NCI-H82 treated with DMSO at 0.1 percent for 48 hours (cell line): ENCODE data around the gene CEMP1.
"Not testable (repeated sequence)": the region's sequence is repeated elsewhere in the genome, so short reads cannot be mapped to it uniquely, and the experiment has no call there.

ENCODE experiments used
- DNase-seq: peaks from one replicate; lab custom pipeline; 2025; ENCODE audit not compliant: unreplicated experiment; lab: John Stamatoyannopoulos, UW

The CEMP1 gene

DNA sequence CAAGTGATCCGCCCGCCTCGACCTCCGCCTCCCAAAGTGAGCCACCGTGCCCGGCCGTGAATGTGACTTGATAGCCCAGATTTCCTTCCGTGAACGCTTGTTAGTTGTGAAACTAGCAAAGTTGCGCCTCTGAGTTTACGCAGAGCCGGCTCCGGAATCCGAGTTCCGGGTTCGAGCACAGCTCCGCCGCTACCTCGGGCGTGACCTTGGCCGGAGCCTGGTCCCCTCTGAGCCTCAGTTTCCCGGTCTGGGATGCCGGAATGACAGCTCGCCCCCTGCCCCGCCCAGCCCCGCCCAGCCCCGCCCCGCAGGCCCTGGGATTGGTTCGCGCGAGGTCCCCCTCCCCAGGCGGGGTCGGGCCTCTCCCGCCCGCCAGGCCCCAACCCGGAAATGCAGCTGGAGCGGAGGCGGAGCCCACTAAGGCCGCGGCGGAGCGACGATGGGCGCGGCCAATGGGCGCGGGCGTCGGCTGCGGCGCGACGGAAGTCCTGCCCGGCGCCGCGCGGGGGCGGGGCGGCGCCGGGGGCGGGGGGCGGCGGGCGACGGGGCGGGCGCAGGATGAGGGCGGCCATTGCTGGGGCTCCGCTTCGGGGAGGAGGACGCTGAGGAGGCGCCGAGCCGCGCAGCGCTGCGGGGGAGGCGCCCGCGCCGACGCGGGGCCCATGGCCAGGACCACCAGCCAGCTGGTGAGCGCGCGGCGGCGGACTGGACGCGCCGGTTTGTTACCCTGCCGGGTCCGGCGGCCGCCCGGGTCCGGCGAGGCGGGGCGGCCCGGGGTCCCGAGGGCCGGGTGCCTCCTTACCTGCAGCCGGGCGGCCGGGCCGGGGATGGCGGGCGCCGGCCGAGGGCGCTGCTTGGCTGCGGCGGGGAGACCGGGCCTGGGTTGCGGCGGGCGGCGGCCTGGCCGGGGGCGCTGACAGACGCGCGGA, 6.5 kb upstream of the CEMP1 start, which contains the start of gene PDPK1:
Gene PDPK1, plus strand, starts transcription at position 571 of the 929 bp plus-strand sequence. Its CDS starts 92 bp downstream, at position 663.
- peak; percentile 70 for DNase-seq

DNA sequence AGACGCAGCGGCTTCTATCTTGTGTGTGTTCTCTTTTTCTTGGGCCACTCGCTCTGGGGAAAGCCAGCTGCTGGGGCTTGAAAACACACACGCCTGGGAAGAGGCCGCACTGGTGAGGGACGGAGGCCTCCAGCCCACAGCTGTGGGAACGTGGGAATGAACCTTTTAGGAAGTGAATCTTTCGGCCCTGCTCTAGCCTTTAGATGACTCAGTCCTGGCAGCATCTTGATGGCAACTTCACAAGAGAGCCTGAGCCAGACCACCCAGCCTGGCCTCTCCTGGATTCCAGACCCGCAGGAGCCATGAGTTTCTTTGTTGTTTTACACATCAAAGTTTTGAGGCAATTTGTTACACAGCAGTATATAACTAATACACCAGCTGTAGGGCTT, 4.4 kb upstream of the CEMP1 start:
- DNase-seq = no peak

GRCh38 chr16:2534335-2534734, 3.1 kb upstream of the CEMP1 start:
- not testable (repeated sequence) for DNase-seq

DNA sequence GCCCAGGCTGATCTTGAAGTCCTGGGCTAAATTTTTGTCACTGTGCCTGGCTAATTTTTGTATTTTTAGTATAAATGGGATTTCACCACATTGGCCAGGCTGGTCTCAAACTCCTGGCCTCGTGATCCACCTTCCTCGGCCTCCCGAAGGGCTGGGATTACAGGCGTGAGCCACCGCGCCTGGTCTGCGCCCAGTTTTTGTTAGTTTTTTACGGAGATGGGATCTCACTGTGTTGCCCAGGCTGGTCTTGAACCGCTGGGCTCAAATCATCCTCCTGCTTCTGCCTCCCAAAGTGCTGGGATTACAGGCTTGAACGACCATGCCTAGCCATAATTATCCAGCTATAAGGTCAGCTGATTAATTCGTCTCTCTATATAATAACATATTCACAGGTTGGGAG, 2.7 kb upstream of the CEMP1 start:
- no peak for DNase-seq

DNA sequence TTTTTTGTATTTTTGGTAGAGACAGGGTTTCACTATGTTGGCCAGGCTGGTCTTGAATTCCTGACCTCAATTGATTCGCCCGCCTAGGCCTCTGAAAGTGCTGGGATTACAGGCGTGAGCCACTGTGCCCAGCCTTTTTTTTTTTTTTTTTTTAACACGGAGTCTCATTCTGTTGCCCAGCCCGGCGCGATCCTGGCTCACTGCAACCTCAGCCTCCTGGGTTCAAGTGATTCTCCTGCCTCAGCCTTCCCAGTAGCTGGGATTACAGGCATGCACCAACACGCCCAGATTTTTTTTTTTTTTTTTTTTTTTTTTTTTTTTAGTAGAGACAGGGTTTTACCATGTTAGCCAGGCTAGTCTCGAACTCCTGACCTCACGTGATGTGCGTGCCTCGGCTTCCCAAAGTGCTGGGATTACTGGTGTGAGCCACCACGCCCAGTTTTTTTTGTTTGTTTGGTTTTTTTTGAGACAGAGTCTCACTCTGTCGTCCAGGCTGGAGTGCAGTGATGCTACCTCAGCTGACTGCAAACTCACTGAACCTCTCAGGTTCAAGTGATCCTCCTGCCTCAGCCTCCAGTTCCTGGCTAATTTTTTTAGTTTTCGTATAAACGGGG, 2.0 kb upstream of the CEMP1 start:
- not testable (repeated sequence) for DNase-seq

- no peak for DNase-seq
Measured at GRCh38 chr16:2532494-2533141, 1.4 kb upstream of the CEMP1 start.

- peak; percentile 83 for DNase-seq
Measured at GRCh38 chr16:2531696-2532493, 687 bp upstream of the CEMP1 start.

GRCh38 chr16:2530629-2531318, 434 bp downstream of the CEMP1 start:
- DNase-seq = no peak

GRCh38 chr16:2529961-2530628, 1.1 kb downstream of the CEMP1 start:
- DNase-seq = no peak

- DNase-seq = no peak
Measured at GRCh38 chr16:2529061-2529931, 1.9 kb downstream of the CEMP1 start.

GRCh38 chr16:2528161-2529060, 2.8 kb downstream of the CEMP1 start:
- no peak for DNase-seq

DNA sequence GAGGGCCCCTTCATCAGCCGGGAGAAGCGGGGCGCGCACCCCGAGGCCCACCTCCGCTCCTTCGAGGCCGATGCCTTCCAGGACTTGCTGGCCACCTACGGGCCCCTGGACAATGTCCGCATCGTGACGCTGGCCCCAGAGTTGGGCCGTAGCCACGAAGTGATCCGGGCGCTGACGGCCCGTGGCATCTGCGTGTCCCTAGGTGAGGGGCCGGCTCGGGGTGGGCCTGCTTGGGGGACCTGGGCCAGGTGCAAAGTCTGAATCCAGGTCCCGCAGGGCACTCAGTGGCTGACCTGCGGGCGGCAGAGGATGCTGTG, 3.5 kb downstream of the CEMP1 start:
- DNase-seq = no peak

DNA sequence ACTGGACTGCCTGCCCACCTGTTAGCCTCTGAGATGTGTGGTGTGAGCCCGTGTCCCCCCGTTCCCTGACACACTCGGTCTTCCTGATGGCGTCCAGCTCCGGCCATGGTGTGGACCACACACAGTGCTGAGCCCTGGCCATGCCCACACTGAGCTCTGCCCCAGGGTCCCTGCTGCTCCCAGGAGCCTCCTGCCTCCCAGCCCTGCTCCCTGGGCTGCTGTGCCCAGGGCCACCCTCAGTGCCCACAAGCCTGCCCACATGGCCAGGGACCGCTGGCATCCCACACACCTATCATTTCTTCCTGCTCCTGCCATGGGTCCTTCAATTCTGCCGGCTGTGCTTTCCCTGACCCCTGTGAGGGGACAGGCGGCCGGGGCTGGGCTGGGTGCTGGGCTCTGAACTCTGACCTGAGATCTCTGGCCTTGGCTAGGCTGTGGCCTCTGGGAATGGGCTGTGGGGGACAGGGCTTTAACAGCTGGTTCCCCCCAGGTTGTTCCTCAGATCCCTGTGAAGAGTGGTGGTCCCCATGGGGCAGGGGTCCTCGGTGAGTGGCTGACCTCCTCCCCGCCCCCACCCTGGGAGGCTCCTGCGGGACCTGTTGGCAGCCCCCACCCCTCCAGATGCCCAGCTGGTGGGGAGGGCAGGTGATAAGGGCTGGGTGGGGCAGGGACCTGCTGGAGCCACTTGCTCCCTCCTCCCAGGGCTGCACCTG, 4.0 kb downstream of the CEMP1 start:
- DNase-seq = no peak

- no peak for DNase-seq
Measured at GRCh38 chr16:2526135-2526534, 5.1 kb downstream of the CEMP1 start.

- DNase-seq = no peak
Measured at GRCh38 chr16:2524339-2524938, 6.8 kb downstream of the CEMP1 start.

GRCh38 chr16:2523801-2524231, 7.4 kb downstream of the CEMP1 start:
- DNase-seq = no peak
